Skeletal muscle cell (primary cell): ENCODE measurements around the gene JCAD.

Source experiments
- DNase-seq: peaks from one replicate; pipeline ENCODE4 v3.0.0-alpha.2; 2010; ENCODE audit warnings: low read depth
- H3K4me3 ChIP-seq: 2 replicates; pipeline ENCODE4 v1.5.1; 2011; ENCODE audit warnings: low read depth, mild to moderate bottlenecking, control low read depth, low read length, moderate library complexity

Gene JCAD

DNA sequence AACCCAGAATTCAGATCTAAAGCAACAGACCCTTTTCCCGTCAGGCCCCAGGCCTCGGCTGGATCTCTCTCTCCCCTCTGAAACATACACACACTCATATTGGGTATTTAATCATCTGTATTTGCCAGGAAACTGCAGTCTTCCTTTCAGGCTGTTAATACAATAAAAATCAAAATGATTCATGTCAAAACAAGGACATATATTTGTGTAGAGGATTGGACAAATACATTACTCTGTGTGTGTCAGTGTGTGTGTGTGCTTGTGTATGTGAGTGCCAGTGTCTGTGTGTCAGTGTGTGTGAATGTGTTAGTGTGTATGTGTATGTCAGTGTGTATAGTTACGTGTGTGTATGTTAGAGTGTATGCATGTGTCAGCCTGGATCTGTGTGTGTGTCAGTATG is 90.8 kb downstream of the JCAD start:
- DNase-seq = no peak
- H3K4me3 ChIP-seq = no peak overlapping the region

DNA sequence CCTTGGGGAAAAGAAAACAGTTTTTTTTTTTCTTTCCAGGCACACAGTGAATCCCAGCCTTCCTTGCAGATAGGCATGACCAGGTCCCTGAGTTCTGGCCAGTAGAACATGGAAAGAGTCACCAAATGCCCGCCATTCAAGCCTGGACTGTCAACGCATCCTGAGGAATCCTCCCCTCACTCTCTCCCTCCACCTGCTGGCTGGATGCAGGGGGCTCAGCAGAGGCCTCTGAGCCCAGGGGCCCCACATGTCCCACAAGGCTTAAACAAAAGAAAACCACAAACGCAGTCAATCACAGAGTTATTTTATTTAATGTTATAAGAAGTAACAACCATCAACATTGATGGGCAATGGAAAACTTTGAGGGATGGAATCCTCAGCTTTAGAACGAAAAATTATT is 93.1 kb downstream of the JCAD start:
- no peak overlapping the region for H3K4me3 ChIP-seq
- no peak for DNase-seq
